GM20431 (cell line): ENCODE measurements around the gene ADSL.
"Not testable (repeated sequence)": the region's sequence is repeated elsewhere in the genome, so short reads cannot be mapped to it uniquely, and the experiment has no call there.

ENCODE experiments used
- in situ Hi-C: fragments of 300-500 bp; cut with MseI, MboI; formaldehyde crosslinking; loops from one replicate; pipeline ENCODE4 v1.15.0; 2020; ENCODE audit warnings: low sequenced_read_pairs; ENCODE audit not compliant: unreplicated experiment

The ADSL gene

DNA sequence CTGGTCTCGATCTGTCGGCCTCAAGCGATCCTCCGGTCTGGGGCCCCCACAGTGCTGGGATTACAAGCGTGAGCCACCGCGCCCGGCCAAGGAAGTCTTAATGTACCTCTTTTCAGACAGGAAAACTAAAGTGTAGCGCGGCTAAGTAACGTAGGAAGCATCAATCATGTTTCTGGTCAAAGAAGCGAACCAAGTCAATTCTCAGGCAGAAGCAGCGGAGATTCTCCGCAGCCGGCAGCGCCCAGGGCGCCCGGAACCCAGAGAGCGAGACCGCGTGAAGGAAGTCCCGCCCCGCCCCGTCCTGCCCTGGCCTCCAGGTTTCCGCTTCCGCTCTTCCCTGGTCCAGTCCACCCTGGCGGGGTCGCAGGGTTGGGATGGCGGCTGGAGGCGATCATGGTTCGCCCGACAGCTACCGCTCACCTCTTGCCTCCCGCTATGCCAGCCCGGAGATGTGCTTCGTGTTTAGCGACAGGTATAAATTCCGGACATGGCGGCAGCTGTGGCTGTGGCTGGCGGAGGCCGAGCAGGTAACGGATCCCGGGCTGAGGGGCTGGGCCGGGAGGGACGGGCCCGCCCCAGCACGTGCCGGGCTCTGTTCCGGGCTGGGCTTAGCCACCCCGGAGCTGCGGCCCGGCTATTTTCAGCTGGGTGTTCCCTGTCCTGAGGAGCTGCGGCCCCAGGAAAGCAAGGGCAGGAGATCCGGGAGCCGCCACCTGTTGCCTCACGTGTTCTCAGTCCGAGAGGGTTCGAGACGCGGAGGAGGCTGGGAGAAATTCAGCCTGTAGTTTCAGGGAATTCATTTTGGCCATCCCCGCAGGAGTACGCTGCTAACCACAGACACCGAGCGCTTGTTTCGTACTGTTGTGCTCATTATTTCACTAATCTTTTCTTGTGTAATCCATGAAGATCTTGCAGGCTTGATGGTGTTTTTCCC is at the start of gene ADSL:
ADSL (plus strand) TSS at position 316 of the 934 bp plus-strand sequence; CDS start at position 375, 59 bp downstream.
- in situ Hi-C loops = no loop called here

- in situ Hi-C loops = no loop called here
Observed at GRCh38 chr22:40300316-40300715, 46.0 kb upstream of the ADSL start.

GRCh38 chr22:40300884-40301672 is 45.2 kb upstream of the ADSL start:
- in situ Hi-C loops = no loop called here

GRCh38 chr22:40302149-40302548 is 44.2 kb upstream of the ADSL start:
- in situ Hi-C loops = no loop called here

- in situ Hi-C loops = no loop called here
Observed at GRCh38 chr22:40305625-40306024, 40.7 kb upstream of the ADSL start.

GRCh38 chr22:40308999-40309573 is 37.2 kb upstream of the ADSL start:
- in situ Hi-C loops = no loop called here

- in situ Hi-C loops = no loop called here
Observed at GRCh38 chr22:40309631-40310030, 36.7 kb upstream of the ADSL start.

GRCh38 chr22:40310081-40310767 is 36.1 kb upstream of the ADSL start:
- in situ Hi-C loops = no loop called here

DNA sequence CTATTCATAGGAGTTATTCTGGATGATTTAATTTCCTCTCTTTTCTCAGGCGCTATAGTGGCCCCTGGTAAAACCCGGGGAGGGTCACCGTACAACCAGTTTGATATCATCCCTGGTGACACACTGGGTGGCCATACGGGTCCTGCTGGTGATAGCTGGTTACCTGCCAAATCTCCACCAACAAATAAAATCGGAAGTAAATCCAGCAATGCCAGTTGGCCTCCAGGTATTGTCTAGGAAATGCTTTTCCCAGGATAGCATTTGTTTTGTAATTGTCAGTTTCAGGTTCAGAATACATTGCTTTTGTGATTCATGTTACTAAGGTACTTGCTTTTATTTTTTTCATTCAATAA is 35.6 kb upstream of the ADSL start:
- in situ Hi-C loops = no loop called here

GRCh38 chr22:40311646-40312045 is 34.7 kb upstream of the ADSL start:
- in situ Hi-C loops = not testable (repeated sequence)

DNA sequence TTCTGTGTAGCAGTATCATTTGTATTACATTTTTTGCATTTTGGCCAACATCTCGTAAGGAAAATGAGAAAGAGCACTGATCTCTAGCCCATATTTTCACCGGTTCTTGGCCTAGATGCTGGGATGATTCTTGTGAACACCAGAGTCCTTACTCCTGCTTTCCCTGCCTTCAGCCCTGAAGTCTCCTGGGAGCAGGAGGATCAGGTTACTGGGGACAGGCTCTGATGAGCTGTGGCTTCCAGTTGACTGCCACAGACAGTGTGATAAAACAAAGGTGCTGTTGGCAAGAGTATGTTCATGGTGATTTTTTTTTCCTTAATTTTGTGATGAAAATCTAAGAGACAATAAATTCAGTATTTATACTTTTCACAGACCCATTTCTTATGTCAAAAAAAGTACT is 34.2 kb upstream of the ADSL start:
- in situ Hi-C loops = no loop called here

DNA sequence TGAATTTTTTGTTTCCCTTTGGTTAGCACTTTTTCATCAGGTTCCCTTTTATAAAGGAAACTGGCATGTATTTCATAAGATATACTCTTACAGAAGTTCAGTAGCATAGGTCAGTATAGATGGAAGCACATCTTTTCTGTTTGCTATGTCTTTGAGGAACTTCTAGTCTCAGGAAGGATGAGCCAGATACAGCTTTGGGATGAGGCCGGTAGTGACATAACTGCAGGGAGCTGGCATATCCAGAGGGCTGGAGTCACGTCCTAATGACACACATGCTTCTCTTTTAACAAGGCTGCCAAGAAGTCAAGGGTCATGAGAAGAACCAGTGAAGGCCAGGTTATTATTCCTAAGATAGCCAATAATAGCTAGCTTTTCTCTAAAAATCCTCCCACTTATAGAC is 33.3 kb upstream of the ADSL start:
- in situ Hi-C loops = no loop called here

DNA sequence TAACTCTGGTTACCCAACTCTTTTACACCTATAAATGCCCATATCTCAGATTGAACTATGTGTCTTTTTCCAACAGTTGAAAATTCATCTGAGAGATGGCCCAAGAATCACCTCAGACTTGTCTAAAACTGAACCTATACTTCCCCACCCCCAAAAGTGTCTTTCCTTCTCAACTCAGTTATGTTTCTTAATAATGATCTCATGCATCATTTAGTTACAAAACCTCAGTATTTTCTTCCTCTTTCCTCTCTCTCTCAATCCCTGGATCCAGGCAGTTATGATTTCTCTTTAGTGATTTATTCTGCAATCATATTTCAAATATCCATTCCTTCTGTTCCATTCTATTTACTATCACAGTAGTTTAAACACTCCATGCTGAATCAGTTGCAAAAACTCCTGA is 32.3 kb upstream of the ADSL start:
- in situ Hi-C loops = no loop called here

- in situ Hi-C loops = no loop called here
Observed at GRCh38 chr22:40320687-40321086, 25.6 kb upstream of the ADSL start.

DNA sequence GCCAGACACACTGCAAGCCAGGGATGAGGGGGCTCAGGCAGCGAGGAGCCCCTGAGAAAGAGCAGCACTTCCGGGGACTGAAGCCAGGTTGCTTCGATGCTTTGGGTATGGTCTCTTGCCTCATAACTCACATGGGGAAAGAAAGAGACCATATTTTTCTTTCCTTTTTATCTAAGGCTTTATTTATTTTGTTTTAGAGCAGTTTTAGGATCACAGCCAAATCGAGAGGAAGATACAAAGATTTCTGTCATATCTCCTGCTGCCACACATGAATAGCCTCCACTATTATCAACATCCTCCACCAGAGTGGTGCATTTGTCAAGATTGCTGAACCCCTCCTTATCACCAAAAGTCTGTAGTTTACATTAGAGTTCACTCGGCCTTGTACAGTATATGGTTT is 24.3 kb upstream of the ADSL start:
- in situ Hi-C loops = no loop called here

DNA sequence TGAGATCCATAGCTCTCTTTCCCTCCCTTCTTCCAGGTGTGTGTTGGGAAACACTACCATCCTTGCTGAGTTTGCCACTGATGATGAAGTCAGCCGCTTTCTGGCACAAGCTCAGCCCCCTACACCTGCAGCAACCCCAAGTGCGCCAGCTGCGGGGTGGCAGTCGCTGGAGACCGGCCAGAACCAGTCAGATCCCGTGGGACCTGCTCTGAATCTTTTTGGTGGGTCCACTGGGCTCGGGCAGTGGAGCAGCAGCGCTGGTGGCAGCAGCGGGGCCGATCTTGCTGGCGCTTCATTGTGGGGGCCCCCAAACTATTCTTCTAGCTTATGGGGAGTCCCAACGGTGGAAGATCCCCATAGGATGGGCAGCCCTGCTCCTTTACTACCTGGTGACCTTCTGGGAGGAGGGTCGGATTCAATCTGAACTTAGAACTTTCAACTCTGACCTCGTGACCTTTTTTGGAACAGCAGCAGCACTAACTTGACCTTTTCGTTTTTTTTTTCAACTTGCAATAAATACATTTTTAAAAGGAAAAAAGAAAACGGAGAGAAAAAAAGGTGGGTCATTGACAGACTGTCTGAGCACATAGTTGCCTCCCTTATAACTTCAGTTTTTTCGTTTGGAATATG is 23.4 kb upstream of the ADSL start:
- in situ Hi-C loops = no loop called here

DNA sequence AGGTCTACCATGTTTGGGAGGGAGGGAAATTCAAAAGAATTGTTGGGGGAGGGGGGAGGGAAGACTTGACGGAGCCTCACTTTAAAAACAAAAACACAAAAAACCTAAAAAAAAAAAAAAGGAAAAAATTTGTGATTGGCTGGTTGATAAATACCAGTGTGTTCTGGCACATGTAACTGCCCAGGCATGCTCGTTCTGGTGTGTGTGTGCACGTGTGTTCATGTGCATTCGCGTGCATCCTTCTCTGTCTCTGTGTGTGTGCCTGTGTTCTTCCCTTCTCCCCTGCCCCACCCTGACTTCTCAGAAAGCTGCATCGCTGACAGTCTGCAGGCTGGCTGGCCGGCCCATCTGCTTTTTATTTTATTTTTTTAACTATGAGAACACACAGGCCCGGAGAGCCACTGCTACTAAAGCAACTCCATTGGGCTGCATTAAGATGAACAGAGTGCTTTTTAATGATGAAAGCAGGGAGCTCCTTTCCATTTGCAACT is 22.6 kb upstream of the ADSL start:
- in situ Hi-C loops = no loop called here

- in situ Hi-C loops = no loop called here
Observed at GRCh38 chr22:40324468-40325305, 21.6 kb upstream of the ADSL start.

DNA sequence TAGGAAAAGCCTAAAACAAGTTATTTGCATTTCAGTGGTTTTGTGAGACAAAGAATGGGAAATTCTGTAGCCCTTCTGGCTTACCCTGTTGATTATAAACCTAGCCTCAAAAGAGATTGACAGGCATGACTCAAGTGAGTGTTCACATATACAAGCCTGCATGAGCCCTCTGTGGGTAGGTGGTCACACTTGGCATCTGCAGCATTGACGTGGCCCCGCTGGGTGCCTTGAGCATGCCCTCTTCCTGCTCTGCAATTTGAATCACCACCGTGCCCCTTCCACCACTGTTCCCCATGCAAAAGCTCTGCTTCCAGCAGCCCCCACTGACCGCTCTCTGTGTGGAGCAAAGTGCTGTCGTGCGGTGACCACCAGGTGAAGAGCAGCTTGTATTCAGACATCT is 21.0 kb upstream of the ADSL start:
- in situ Hi-C loops = no loop called here
